Colonic mucosa (tissue), 4 donors: Measurements from ENCODE around the gene DYSF. TPM values are rescaled to one million over a fixed set of nuclear protein-coding genes. Genes with fewer than 3 reads are reported as not detected.

Source experiments
- DNase-seq: peaks from one replicate; pipeline ENCODE4 v3.0.0-alpha.2; 2020
- H3K27ac ChIP-seq: fragments of 200-600 bp; one replicate; pipeline ENCODE4 v1.8.0; 2021
- H3K27me3 ChIP-seq: fragments of 200-600 bp; one replicate; pipeline ENCODE4 v1.8.0; 2021
- H3K36me3 ChIP-seq: fragments of 200-600 bp; one replicate; pipeline ENCODE4 v1.8.0; 2021
- H3K4me1 ChIP-seq: fragments of 200-600 bp; one replicate; pipeline ENCODE4 v1.8.0; 2021; ENCODE audit warnings: mild to moderate bottlenecking
- H3K4me3 ChIP-seq: fragments of 200-600 bp; one replicate; pipeline ENCODE4 v1.8.0; 2021
- H3K9ac ChIP-seq, 2 donors: one replicate each; pipeline ENCODE4 v1.7.0; 2013; ENCODE audit warnings: control low read depth in 2 of 2, low read depth in 2 of 2, low read length in 2 of 2
- H3K9me3 ChIP-seq: fragments of 200-600 bp; one replicate; pipeline ENCODE4 v1.8.0; 2021
- intact Hi-C: fragments of 100-400 bp; cut with DNase I; formaldehyde crosslinking; loops from one replicate; pipeline ENCODE4 v1.14.1; 2022
- total RNA-seq, 2 donors: library from RNA; stranded (reverse); fragmentation: NEBNext Ultra II Directional in 1 of 2; extraction: Animal tissue kit (Norgen Biotek cat#: 25700) in 1 of 2; gene quantifications; one replicate each; pipeline ENCODE4 v1.2.1, GENCODE V29; 2021
- TF ChIP-seq, protein P1 (sequence below): fragments of 200-600 bp; IDR thresholded peaks from one replicate; pipeline ENCODE4 v1.8.0; 2022; ENCODE audit warnings: antibody characterized with exemption, mild to moderate bottlenecking
- donor health status: healthy.
- donor health status: DM: no; HTN: no; CAD: no.
- donor health status: DM: no; HTN: no; CAD: no.

The DYSF gene
- total RNA-seq, 2 donors from 2014 or later, result 2.4 to 7.5 TPM

DNA sequence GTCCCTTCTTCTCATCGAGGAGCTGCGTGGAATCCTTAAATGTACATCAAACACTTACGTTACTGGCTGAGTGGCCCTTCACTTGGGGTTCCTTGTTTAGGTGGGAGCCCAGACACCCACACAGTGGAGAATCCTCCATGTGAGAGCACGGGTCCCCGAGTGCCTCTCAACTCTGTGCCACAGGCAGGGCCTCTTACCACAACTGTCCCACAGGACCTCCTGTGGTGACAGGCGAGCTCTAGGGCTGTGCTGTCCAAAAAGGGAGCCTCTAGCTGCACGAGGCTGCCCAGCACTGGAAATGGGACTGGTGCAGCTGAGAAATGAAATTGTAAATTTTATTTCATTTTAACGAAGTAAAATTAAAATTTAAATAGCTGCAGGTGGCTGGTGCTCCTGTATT, 145.7 kb downstream of the DYSF start:
- Histone ChIP-seq H3K4me3 (no peak overlapping the region), H3K4me1 (no peaks in the 10 kb centered on the region), H3K27ac (no peak overlapping the region), H3K9me3 (no peaks in the 10 kb centered on the region), H3K36me3 (no peaks in the 10 kb centered on the region), H3K9ac (no peak overlapping the region), H3K27me3 (no peaks in the 10 kb centered on the region)
- intact Hi-C loops, result no loop called here
- TF ChIP-seq, protein P1, sequence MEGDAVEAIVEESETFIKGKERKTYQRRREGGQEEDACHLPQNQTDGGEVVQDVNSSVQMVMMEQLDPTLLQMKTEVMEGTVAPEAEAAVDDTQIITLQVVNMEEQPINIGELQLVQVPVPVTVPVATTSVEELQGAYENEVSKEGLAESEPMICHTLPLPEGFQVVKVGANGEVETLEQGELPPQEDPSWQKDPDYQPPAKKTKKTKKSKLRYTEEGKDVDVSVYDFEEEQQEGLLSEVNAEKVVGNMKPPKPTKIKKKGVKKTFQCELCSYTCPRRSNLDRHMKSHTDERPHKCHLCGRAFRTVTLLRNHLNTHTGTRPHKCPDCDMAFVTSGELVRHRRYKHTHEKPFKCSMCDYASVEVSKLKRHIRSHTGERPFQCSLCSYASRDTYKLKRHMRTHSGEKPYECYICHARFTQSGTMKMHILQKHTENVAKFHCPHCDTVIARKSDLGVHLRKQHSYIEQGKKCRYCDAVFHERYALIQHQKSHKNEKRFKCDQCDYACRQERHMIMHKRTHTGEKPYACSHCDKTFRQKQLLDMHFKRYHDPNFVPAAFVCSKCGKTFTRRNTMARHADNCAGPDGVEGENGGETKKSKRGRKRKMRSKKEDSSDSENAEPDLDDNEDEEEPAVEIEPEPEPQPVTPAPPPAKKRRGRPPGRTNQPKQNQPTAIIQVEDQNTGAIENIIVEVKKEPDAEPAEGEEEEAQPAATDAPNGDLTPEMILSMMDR, result no peak
- DNase-seq, result no peak

- no peak for DNase-seq
- Histone ChIP-seq H3K36me3 (no peaks in the 10 kb centered on the region), H3K27ac (no peak overlapping the region), H3K27me3 (no peaks in the 10 kb centered on the region), H3K4me1 (no peaks in the 10 kb centered on the region), H3K9me3 (no peaks in the 10 kb centered on the region), H3K4me3 (no peak overlapping the region), H3K9ac (no peak overlapping the region)
- TF ChIP-seq, protein P1, result no peak
- intact Hi-C loops, result no loop called here
Measured at GRCh38 chr2:71599646-71600236, 146.4 kb downstream of the DYSF start.

GRCh38 chr2:71600555-71600954, 147.2 kb downstream of the DYSF start:
- TF ChIP-seq, protein P1, result no peak
- Histone ChIP-seq H3K9me3 (no peaks in the 10 kb centered on the region), H3K4me1 (no peaks in the 10 kb centered on the region), H3K9ac (no peak overlapping the region), H3K27ac (no peak overlapping the region), H3K36me3 (no peaks in the 10 kb centered on the region), H3K27me3 (no peaks in the 10 kb centered on the region), H3K4me3 (no peak overlapping the region)
- intact Hi-C loops, result no loop called here
- DNase-seq, result no peak

GRCh38 chr2:71601136-71602114, 148.1 kb downstream of the DYSF start:
- no peak overlapping the region for H3K27ac ChIP-seq
- TF ChIP-seq, protein P1, result no peak
- no peaks in the 10 kb centered on the region for H3K9me3 ChIP-seq
- H3K36me3 ChIP-seq, result no peaks in the 10 kb centered on the region
- H3K4me1 ChIP-seq, result no peaks in the 10 kb centered on the region
- H3K9ac ChIP-seq, result no peak overlapping the region
- intact Hi-C loops, result no loop called here
- DNase-seq, result no peak
- H3K4me3 ChIP-seq, result no peak overlapping the region
- H3K27me3 ChIP-seq, result no peaks in the 10 kb centered on the region

DNA sequence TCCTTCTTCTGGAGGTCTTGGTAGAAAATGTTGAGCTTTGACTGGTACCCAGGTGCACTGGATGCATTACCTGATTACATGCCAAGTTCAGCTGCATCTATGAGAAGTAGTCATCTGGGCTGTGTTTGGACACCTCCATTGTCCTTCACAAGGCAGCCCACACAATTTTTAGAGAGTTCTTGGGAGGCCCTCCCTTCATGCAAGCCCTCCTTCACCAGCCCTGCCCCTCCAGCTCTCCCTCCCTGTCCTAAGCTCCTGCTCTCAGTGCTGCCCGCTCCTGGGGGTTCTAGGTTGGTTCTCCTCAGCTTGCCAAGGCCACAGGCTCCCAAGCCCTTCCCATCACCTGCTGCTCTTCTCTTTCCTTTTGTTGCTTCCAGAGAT, 148.7 kb downstream of the DYSF start:
- Histone ChIP-seq H3K9ac (no peak overlapping the region), H3K27me3 (no peaks in the 10 kb centered on the region), H3K4me1 (no peaks in the 10 kb centered on the region), H3K9me3 (no peaks in the 10 kb centered on the region), H3K36me3 (no peaks in the 10 kb centered on the region), H3K27ac (no peak overlapping the region), H3K4me3 (no peak overlapping the region)
- DNase-seq, result no peak
- intact Hi-C loops, result no loop called here
- TF ChIP-seq, protein P1, result no peak
